ENCODE measurements around the gene FALEC.

GRCh38 chr1:150577557-150578271 lies 62.2 kb downstream of the FALEC start:
- TF ChIP-seq CTCF (conservative IDR thresholded peaks at IDR 0.05; ENCODE audit: low read depth, low read length) (no peak), EZH2 (IDR thresholded peaks at IDR 0.05; ENCODE audit: borderline replicate concordance, low read depth, low read length, poor library complexity, severe bottlenecking) (no peak)
